HG02610 (cell line): ENCODE results near the gene ACBD4.

Experiments
- ATAC-seq: cut with Tn5 transposase; IDR thresholded peaks from one replicate; pipeline ENCODE4 v1.9.1; 2021; ENCODE audit warnings: mild to moderate bottlenecking, moderate library complexity; ENCODE audit not compliant: unreplicated experiment

The ACBD4 gene

DNA sequence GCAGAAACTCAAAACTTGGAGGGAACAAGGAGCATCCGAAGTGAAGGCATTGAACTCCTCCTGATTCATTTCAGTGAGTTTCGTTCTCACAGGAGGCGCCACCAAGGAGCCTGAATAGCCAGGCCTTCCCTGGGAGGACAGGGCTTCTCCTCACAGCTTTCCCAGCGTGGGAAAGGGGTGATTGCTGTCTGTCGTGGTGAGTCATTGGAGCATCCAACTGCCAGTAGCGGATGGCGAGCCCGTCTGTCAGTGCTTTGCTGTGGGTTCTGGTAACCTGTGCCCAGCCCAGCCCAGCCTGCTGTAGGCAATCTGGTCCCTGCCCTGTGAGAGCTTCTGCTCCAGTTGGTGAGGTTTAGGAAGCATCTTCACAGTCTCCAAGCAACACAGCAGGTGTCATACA lies 31.5 kb upstream of the ACBD4 start:
- no peak for ATAC-seq

GRCh38 chr17:45104497-45104896 lies 31.0 kb upstream of the ACBD4 start:
- no peak for ATAC-seq

- no peak for ATAC-seq
Observed at GRCh38 chr17:45104907-45105624, 30.4 kb upstream of the ACBD4 start.

DNA sequence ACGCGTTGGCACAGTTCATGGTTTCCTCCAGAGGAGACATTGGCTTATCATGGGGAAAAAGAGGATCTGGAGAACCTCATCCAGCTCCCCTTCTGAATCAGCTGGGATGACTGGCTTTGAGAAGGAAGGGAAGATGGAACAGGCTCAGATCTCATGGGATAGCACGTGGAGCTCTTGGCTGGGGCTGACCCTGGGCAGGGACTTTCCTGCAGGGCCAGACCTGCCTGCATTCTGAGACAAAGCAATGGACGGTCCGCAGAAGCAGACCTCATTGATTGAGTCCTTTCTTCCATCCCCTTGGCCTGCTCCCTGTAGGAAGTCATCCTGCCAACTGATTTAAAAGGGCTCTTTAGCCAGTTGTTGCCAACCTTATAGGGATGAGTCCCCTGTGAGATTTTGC lies 29.4 kb upstream of the ACBD4 start:
- no peak for ATAC-seq

GRCh38 chr17:45106582-45106981 lies 28.9 kb upstream of the ACBD4 start:
- ATAC-seq: no peak

DNA sequence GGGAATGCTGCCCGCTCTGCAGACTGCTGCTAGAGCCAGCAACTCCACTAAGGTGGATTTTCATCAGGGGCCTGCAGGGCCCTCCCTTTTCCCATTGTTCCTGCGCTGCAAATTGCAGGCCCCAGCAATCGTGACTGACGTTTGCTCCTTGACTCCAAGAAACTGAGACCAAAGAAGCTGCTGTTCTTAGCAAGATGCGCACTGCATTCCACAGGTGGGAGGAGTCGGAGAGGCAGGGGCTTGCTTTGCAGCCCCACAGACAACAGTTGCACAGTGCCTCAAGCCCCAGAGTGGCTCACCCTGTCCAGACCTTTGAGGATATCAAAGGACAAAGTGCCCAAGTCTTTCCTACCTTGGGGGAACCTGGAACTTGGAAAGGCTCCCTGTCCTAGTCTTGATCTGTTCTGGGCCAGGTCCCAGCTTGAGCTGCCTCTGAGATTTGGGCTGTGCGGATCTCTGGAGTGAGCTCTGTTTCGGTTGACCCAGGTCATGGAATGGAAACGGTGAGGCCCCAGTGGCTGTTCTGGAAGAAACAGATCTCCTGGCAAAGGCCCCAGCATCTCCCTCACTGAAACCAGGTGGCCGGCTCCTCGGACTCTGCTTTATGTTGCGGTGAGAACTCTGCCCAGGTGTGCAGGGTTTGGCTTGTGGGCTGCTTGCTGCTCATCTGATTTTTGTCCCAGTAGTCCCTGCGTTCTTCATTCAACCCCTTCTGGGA lies 28.0 kb upstream of the ACBD4 start:
- ATAC-seq: no peak

GRCh38 chr17:45108051-45108450 lies 27.4 kb upstream of the ACBD4 start:
- ATAC-seq: no peak

GRCh38 chr17:45108595-45109521 lies 26.6 kb upstream of the ACBD4 start:
- no peak for ATAC-seq

DNA sequence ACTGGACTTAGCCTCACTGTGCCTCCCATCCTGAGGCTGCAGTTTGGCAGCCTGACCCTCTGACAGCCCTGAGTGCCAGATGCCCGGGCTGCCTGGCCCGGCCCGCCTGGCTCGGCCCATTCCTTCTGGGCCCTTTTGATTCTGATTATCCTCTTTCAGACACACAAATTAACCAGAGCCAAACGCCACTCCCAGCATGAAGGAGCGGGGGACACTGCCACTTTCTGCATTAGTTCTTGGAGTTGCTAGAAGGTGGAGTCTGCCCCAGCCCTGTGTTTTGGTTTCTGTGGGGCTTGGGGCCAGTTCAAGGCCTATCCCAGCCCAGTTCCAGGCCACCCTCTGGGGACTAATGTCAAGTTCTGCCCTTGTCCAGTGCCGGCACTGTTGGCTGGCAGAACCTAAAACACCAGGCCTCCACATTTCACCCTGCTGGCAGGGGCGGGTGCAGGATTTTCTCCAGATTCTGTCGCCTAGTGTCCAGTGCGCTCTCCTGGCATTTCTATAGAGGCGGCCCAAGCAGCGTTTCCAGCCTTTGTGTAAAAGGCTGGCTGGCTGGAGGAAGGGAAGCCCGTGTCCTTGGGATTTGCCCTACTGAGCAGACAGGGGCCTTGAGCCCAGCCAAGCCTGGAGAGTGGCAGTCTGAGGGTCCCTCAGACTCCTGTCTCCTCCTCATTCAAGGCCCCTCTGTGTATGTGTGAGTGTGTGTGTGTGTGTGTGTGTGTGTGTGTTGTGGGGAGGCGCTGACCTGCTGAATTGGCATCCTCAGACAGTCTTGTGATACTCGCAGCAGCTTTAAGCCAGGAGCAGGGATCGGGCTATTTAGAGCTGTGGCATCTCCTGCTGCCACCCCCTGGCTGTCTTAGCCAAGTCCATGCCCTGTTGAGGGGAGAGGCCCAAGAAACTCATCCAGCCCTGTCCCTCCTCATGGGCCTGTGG lies 24.5 kb upstream of the ACBD4 start:
- no peak for ATAC-seq

- no peak for ATAC-seq
Observed at GRCh38 chr17:45111850-45112249, 23.6 kb upstream of the ACBD4 start.

DNA sequence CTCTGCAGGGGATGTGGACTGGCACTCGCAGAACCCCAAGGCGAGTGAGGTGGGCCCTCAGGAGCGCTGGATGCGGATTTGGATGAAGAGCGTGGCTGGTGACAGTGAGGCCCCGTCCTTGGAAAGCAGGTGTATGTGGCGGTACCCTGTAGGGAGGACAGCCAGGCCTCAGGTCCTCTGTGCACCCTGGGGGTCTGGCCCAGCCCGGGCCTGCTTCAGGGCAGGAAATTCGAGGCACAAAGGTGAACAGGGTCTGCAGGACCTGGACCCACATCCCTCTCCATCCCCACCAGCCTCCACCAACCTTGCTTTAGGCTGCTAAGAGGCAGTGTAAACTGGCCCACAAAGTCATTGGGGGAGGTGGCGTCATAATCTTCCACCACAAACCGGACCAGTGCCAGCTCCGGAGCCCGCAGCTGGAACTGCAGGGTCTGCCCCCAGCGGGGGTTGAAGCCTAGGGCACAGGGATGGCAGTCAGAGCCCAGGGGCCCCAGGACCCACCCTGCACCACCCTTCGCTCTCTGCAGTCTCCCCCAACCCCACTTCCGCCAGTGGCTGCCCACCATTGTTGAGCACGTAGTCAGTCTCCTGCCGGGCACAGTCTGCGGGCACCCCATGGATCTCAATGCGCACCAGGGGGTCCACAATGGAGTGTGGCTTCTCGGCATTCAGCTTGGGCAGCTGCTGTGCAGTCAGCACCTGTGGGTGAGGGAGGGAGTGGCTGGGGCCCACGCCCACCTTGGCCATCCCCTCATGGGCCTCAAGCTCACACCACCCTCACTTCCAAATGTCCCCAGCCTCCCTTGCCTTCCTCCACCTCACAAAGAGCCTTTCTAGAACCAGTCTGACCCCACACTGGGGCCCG lies 22.7 kb upstream of the ACBD4 start:
- no peak for ATAC-seq

DNA sequence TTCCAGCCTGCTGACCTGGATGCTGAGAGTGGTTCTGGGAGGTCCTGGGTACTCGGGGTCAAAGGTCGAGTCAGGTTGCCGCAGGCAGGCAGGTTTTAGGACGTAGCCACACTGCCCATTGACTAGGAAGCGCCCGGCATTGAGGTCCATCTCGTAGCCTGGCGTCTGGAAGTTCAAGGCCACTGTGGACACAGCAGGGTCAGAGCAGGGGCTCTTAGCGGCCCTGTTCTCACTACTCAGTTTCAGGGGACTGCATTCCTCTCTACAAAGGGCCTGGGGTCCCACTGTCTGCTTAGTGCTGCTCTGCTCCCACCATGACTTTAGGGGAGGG lies 22.1 kb upstream of the ACBD4 start:
- ATAC-seq: no peak

DNA sequence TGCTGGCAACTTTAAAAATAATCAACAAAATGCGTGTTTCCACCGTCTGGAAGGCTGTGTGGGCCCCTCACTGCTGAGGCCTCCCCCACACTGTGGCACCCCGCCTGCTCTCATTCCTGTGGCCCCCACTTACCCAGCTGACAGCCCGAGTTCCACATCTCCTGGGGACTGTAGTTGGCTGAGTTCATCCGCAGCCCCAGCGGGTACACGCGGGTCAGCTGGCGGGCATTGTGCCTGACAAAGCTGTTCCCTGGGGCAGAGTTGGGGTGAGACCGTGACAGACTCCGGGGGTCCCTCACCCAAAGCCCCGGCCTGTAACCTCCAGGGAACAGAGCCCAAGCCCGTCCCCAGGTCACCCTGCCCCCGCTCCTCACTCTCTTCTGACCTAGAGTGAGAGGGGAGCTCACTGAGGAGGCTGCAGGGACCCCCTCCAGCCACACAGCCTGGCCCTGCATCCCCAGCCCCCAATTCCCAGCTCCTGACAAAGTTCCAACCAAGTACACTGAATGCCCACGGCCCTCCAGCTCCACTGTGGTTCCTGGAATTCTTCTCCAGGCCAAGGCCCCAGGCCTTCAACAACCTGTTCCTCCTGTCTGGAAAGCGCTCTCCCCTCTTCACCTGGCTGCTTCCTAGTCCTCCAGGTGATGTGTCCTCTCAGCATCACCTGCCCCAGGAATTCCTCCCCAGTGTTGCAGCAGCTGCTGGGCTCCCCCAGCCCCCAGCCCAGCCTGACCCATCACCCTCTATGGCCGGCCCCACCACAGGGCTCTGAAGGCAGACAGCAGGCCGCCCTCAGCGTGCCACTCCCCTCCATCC lies 21.2 kb upstream of the ACBD4 start:
- ATAC-seq: no peak

- ATAC-seq: no peak
Observed at GRCh38 chr17:45115015-45115625, 20.4 kb upstream of the ACBD4 start.

GRCh38 chr17:45115871-45116270 lies 19.6 kb upstream of the ACBD4 start:
- no peak for ATAC-seq

GRCh38 chr17:45116434-45117016 lies 19.0 kb upstream of the ACBD4 start:
- no peak for ATAC-seq

GRCh38 chr17:45117334-45117733 lies 18.2 kb upstream of the ACBD4 start:
- ATAC-seq: no peak
